PC-3 (cell line): ENCODE results near the gene TMC5. TPM values are rescaled to one million over a fixed set of nuclear protein-coding genes. Genes with fewer than 3 reads are reported as not detected.
A peak's percentile ranks its signal among the peaks of the same experiment; 100 is the strongest.

Source experiments
- ATAC-seq: fragments of 200-7000 bp; cut with Tn5 transposase; 2 replicates; pipeline ENCODE4 v1.9.1; 2020; ENCODE audit warnings: mild to moderate bottlenecking, moderate library complexity
- BruUV-seq: library from RNA; stranded (reverse); fragments of 400-500 nt; replicated peaks from 2 replicates; lab custom pipeline; 2021; lab: Mats Ljungman, UMichigan
- CTCF ChIA-PET: fragments of 300-600 bp; sonication (Branson Sonifier 250); formaldehyde crosslinking; loops from one replicate; lab custom pipeline; 2022; ENCODE audit warnings: antibody characterized with exemption; lab: Charles Lee
- POLR2A ChIA-PET: fragments of 300-600 bp; sonication (Branson Sonifier 250); formaldehyde crosslinking; loops from one replicate; lab custom pipeline; 2022; ENCODE audit warnings: antibody characterized with exemption; ENCODE audit not compliant: unreplicated experiment; lab: Charles Lee
- DNase-seq: peaks from one replicate; pipeline ENCODE4 v3.0.0-alpha.2; 2015
- H2AFZ ChIP-seq: fragments of 300-600 bp; sonication (generic); 2 replicates; pipeline ENCODE4 v1.6.0; 2016; ENCODE audit warnings: antibody characterized with exemption, low read length
- H3F3A ChIP-seq: fragments of 300-600 bp; sonication (generic); one replicate; pipeline ENCODE4 v1.6.0; 2017; ENCODE audit warnings: antibody characterized with exemption, low read length, control low read depth, mild to moderate bottlenecking; ENCODE audit not compliant: unreplicated experiment
- H3K27ac ChIP-seq: fragments of 300-600 bp; sonication (generic); 2 replicates; pipeline ENCODE4 v1.5.1; 2016; ENCODE audit warnings: mild to moderate bottlenecking, low read length
- H3K27me3 ChIP-seq: fragments of 300-600 bp; sonication (generic); 2 replicates; pipeline ENCODE4 v1.6.1; 2016; ENCODE audit warnings: low read length, mixed read lengths
- H3K36me3 ChIP-seq: fragments of 300-600 bp; sonication (generic); 2 replicates; pipeline ENCODE4 v1.6.1; 2016; ENCODE audit warnings: low read depth, mixed run types, low read length, mixed read lengths
- H3K4me1 ChIP-seq: fragments of 300-600 bp; sonication (generic); 2 replicates; pipeline ENCODE4 v1.5.1; 2016; ENCODE audit warnings: low read length; ENCODE audit not compliant: insufficient read depth
- H3K4me2 ChIP-seq: fragments of 300-600 bp; sonication (generic); 2 replicates; pipeline ENCODE4 v1.6.0; 2016; ENCODE audit warnings: low read length
- H3K4me3 ChIP-seq: fragments of 300-600 bp; sonication (generic); 2 replicates; pipeline ENCODE4 v1.5.1; 2016; ENCODE audit warnings: mild to moderate bottlenecking, low read length, mixed read lengths
- H3K79me2 ChIP-seq: fragments of 300-600 bp; sonication (generic); 2 replicates; pipeline ENCODE4 v1.6.1; 2017; ENCODE audit warnings: low read length, mixed read lengths
- H3K9ac ChIP-seq: fragments of 300-600 bp; sonication (generic); 2 replicates; pipeline ENCODE4 v1.6.0; 2016; ENCODE audit warnings: mild to moderate bottlenecking, low read length
- H3K9me2 ChIP-seq: fragments of 300-600 bp; sonication (generic); replicated peaks from 2 replicates; pipeline ENCODE4 v1.6.1; 2016; ENCODE audit warnings: mixed run types, low read length, mixed read lengths
- H3K9me3 ChIP-seq: fragments of 300-600 bp; sonication (generic); 2 replicates; pipeline ENCODE4 v1.6.1; 2016; ENCODE audit warnings: low read length, mixed read lengths
- H4K20me1 ChIP-seq: fragments of 300-600 bp; sonication (generic); 2 replicates; pipeline ENCODE4 v1.6.1; 2016; ENCODE audit warnings: low read length, mixed read lengths
- EZH2 ChIP-seq: fragments of 300-600 bp; sonication (generic); IDR thresholded peaks from one replicate; pipeline ENCODE4 v1.6.1; 2017; ENCODE audit warnings: antibody characterized with exemption, mild to moderate bottlenecking, low read length; ENCODE audit not compliant: unreplicated experiment
- EZH2phosphoT487 ChIP-seq: fragments of 300-600 bp; sonication (generic); IDR thresholded peaks from 2 replicates; pipeline ENCODE4 v1.6.1; 2018; ENCODE audit warnings: mild to moderate bottlenecking, antibody characterized with exemption, low read length, borderline replicate concordance
- intact Hi-C: fragments of 100-400 bp; cut with micrococcal nuclease; formaldehyde crosslinking; loops from 2 replicates; pipeline ENCODE4 v1.9.0; 2023
- total RNA-seq: library from RNA; depleted of rRNA; stranded (reverse); fragments of >200 nt; gene quantifications from 2 replicates; pipeline ENCODE4 v1.2.3, GENCODE V29; 2014
- TF ChIP-seq, protein P1 (sequence below): fragments of 300-600 bp; sonication (generic); conservative IDR thresholded peaks from 2 replicates; pipeline ENCODE4 v1.5.1; 2017; ENCODE audit warnings: antibody characterized with exemption, low read depth, mild to moderate bottlenecking, low read length

TMC5 gene
- total RNA-seq, 1 experiment from 2014 or later, result 7.4 TPM

DNA sequence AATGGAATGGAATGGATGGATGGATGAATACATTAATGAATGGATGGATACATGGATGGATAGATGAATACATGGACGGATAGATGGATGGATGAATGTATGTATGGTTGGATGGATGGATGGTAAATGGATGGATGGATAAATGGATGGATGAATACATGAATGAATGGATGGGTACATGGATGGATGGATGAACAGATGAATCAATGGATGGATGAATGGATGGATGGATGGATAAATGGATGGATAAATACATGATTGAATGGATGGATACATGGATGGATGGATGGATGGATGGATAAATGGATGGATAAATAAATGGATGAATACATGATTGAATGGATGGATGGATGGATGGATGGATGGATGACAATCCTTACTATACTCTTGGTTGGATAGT, 26.0 kb downstream of the TMC5 start:
- ATAC-seq, result no peak

GRCh38 chr16:19446300-19446846, 28.7 kb downstream of the TMC5 start:
- POLR2A ChIA-PET, result no interaction called here

More for the DNA sequence above, 26.0 kb downstream of the TMC5 start:
- H3K9me3 ChIP-seq, result no peaks in the 10 kb centered on the region
- H3K9me2 ChIP-seq, result no peaks in the 10 kb centered on the region
- CTCF ChIA-PET, result no interaction called here
- H2AFZ ChIP-seq, result no peak overlapping the region
- no peak for DNase-seq
- H3K9ac ChIP-seq, result no peak overlapping the region
- intact Hi-C loops, result no loop called here
- peaks cover 10% of the 10 kb centered on the region for H3K4me1 ChIP-seq
- TF ChIP-seq EZH2phosphoT487 (no peak), EZH2 (no peak)
- TF ChIP-seq, protein P1, sequence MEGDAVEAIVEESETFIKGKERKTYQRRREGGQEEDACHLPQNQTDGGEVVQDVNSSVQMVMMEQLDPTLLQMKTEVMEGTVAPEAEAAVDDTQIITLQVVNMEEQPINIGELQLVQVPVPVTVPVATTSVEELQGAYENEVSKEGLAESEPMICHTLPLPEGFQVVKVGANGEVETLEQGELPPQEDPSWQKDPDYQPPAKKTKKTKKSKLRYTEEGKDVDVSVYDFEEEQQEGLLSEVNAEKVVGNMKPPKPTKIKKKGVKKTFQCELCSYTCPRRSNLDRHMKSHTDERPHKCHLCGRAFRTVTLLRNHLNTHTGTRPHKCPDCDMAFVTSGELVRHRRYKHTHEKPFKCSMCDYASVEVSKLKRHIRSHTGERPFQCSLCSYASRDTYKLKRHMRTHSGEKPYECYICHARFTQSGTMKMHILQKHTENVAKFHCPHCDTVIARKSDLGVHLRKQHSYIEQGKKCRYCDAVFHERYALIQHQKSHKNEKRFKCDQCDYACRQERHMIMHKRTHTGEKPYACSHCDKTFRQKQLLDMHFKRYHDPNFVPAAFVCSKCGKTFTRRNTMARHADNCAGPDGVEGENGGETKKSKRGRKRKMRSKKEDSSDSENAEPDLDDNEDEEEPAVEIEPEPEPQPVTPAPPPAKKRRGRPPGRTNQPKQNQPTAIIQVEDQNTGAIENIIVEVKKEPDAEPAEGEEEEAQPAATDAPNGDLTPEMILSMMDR, result no peak
- H4K20me1 ChIP-seq, result no peaks in the 10 kb centered on the region
- H3K79me2 ChIP-seq, result no peaks in the 10 kb centered on the region
- H3K4me3 ChIP-seq, result no peak overlapping the region
- POLR2A ChIA-PET, result no interaction called here
- H3K27ac ChIP-seq, result no peak overlapping the region
- no peaks in the 10 kb centered on the region for H3F3A ChIP-seq
- no peaks in the 10 kb centered on the region for H3K27me3 ChIP-seq
- peaks cover 4% of the 10 kb centered on the region; the same call in 1 of the 2 replicates for H3K36me3 ChIP-seq
- no TSS peak for BruUV-seq
- H3K4me2 ChIP-seq, result no peak overlapping the region

GRCh38 chr16:19446886-19447285, 29.2 kb downstream of the TMC5 start:
- ATAC-seq (no peak), DNase-seq (no peak)
- peaks cover 10% of the 10 kb centered on the region for H3K4me1 ChIP-seq
- BruUV-seq, result no TSS peak
- H3K27me3 ChIP-seq, result no peaks in the 10 kb centered on the region
- H3K36me3 ChIP-seq, result peaks cover 4% of the 10 kb centered on the region; the same call in 1 of the 2 replicates
- no peak overlapping the region for H3K27ac ChIP-seq
- no peaks in the 10 kb centered on the region for H3K79me2 ChIP-seq
- no peaks in the 10 kb centered on the region for H3K9me2 ChIP-seq
- no peak for TF ChIP-seq EZH2
- no peak for TF ChIP-seq EZH2phosphoT487
- TF ChIP-seq, protein P1, result no peak
- no peaks in the 10 kb centered on the region for H3F3A ChIP-seq
- no peaks in the 10 kb centered on the region for H3K9me3 ChIP-seq
- no peaks in the 10 kb centered on the region for H4K20me1 ChIP-seq
- intact Hi-C loops, result no loop called here
- H2AFZ ChIP-seq, result no peak overlapping the region
- no peak overlapping the region for H3K9ac ChIP-seq
- H3K4me2 ChIP-seq, result no peak overlapping the region
- ChIA-PET CTCF (no interaction called here), POLR2A (no interaction called here)
- no peak overlapping the region for H3K4me3 ChIP-seq

More at GRCh38 chr16:19446300-19446846, 28.7 kb downstream of the TMC5 start:
- H3F3A ChIP-seq, result no peaks in the 10 kb centered on the region
- TF ChIP-seq, protein P1, result no peak
- TF ChIP-seq EZH2phosphoT487, result no peak
- TF ChIP-seq EZH2, result no peak
- H3K27ac ChIP-seq, result peak overlapping the region; percentile 47
- no peaks in the 10 kb centered on the region for H3K9me3 ChIP-seq
- intact Hi-C loops, result no loop called here
- DNase-seq (peak; percentile 68), ATAC-seq (peak; percentile 94)
- no peak overlapping the region for H3K4me3 ChIP-seq
- H3K9me2 ChIP-seq, result no peaks in the 10 kb centered on the region
- H2AFZ ChIP-seq, result no peak overlapping the region
- H4K20me1 ChIP-seq, result no peaks in the 10 kb centered on the region
- H3K27me3 ChIP-seq, result no peaks in the 10 kb centered on the region
- H3K36me3 ChIP-seq, result peaks cover 4% of the 10 kb centered on the region; the same call in 1 of the 2 replicates
- H3K79me2 ChIP-seq, result no peaks in the 10 kb centered on the region
- H3K4me1 ChIP-seq, result peaks cover 10% of the 10 kb centered on the region
- BruUV-seq, result no TSS peak
- CTCF ChIA-PET, result no interaction called here
- H3K9ac ChIP-seq, result no peak overlapping the region
- H3K4me2 ChIP-seq, result peak overlapping the region; percentile 19; the same call in 1 of the 2 replicates
